Measurements from ENCODE around the gene FAHD1. TPM values are rescaled to one million over a fixed set of nuclear protein-coding genes. Genes with fewer than 3 reads are reported as not detected.

FAHD1 gene
- total RNA-seq, 2 experiments from 2014 or later, result 4.1 to 4.5 TPM

DNA sequence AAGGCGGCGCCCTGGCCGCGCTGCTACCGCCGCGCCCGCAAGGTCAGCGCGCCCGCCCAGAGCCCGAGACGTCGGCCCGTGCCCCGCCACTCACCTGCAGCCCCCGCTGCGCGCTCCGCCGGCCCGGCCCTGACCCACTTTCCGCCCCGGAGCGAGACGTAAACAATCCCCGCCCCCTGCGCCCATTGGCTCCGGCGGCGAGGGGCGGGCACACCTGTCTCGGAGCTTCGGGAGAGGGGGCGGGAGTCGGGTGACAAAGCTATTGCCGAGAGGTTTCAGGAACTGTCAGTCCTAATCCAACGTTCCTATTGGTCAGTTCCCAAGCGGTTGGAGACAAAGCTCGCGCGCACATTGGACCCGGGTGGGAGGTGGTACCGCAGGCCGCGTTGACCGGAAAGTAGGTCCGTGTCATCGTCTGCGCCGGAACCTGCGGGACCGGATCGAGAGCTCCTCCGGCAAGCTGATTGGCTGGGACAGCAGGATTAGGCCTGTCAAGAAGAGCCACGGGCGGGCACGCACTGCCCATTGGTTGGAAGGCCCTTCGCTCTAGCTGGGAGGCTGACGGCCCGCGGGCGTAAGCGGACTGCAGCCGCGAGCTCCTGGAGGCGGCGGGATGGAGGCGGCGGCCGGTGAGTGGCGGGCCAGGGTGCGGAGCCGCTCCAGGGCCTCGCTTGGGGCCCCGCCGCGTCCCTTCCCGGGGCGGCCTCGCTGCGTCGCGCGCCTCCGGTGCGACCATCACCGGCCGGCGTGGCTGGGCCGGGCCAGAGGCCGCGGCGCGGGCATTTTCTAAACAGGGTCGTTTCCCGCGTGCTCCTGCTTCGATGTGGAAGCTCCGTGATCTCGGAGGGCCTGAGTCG is 44.4 kb upstream of the FAHD1 start, which contains the start of the genes NUBP2 and SPSB3:
Gene NUBP2 (plus strand): TSS at position 553 of the 857 bp plus-strand sequence. CDS start 61 bp downstream, at position 614.
Gene SPSB3 (minus strand): TSS at position 164 of the 857 bp plus-strand sequence. CDS start 1,088 bp downstream, outside the sequence.
- Mint-ChIP-seq H3K27me3 (no peaks in the 10 kb centered on the region), H3K36me3 (ENCODE audit: low read depth) (peaks cover 27% of the 10 kb centered on the region), H3K4me3 (peak within 1 kb of the TSS; percentile 95), H3K4me1 (ENCODE audit: low read depth) (peaks cover 26% of the 10 kb centered on the region), H3K9me3 (no peaks in the 10 kb centered on the region), H3K27ac (peak within 1 kb of the TSS; percentile 96)
- TF ChIP-seq, protein P1, sequence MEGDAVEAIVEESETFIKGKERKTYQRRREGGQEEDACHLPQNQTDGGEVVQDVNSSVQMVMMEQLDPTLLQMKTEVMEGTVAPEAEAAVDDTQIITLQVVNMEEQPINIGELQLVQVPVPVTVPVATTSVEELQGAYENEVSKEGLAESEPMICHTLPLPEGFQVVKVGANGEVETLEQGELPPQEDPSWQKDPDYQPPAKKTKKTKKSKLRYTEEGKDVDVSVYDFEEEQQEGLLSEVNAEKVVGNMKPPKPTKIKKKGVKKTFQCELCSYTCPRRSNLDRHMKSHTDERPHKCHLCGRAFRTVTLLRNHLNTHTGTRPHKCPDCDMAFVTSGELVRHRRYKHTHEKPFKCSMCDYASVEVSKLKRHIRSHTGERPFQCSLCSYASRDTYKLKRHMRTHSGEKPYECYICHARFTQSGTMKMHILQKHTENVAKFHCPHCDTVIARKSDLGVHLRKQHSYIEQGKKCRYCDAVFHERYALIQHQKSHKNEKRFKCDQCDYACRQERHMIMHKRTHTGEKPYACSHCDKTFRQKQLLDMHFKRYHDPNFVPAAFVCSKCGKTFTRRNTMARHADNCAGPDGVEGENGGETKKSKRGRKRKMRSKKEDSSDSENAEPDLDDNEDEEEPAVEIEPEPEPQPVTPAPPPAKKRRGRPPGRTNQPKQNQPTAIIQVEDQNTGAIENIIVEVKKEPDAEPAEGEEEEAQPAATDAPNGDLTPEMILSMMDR (IDR thresholded peaks at IDR 0.05), result no peak
- ATAC-seq (ENCODE audit: poor library complexity) (peak; percentile 84), DNase-seq (peak; percentile 93 to 100 (median 97))
- Histone ChIP-seq H3K27me3 (ENCODE audit: control insufficient read depth in 1 of 2, insufficient read depth in 2 of 2, low read length in 2 of 2) (no peaks in the 10 kb centered on the region), H3K27ac (ENCODE audit: low read depth in 1 of 2, low read length in 2 of 2) (peak within 1 kb of the TSS; percentile 69 to 74), H3K4me1 (ENCODE audit: insufficient read depth, low read length) (peaks cover 61% of the 10 kb centered on the region), H3K36me3 (ENCODE audit: insufficient read depth, low read length) (peaks cover 45% of the 10 kb centered on the region), H3K4me3 (ENCODE audit: low read length) (peak within 1 kb of the TSS; percentile 88), H3K9me3 (ENCODE audit: control insufficient read depth in 1 of 2, insufficient read depth in 1 of 2, low read length in 2 of 2) (peaks cover 0 to 6% of the 10 kb centered on the region in 2 experiments)
- intact Hi-C loops (cut with DNase I, micrococcal nuclease), result loop anchor here (1.0 to 10.0 kb wide), 6 partner anchors 9 to 1378 kb away; partner anchors contain the start of genes MRPS34 (in 2 of the 2), DECR2 (in 1 of the 2), FAHD1 (in 1 of the 2) and HAGH (in 1 of the 2)
- ChIA-PET CTCF (interaction anchor here (0.6 to 2.6 kb wide), 5 partner anchors 10 to 77 kb away, joined by 3 to 21 read pairs (median 4); partner anchors contain the start of genes EME2, MAPK8IP3, MRPS34 and NME3), POLR2A (interaction anchor here (0.6 to 3.8 kb wide), 37 partner anchors 9 to 1935 kb away, joined by 3 to 163 read pairs (median 4); partner anchors contain the start of genes EME2, FAHD1, HAGH and IGFALS)

DNA sequence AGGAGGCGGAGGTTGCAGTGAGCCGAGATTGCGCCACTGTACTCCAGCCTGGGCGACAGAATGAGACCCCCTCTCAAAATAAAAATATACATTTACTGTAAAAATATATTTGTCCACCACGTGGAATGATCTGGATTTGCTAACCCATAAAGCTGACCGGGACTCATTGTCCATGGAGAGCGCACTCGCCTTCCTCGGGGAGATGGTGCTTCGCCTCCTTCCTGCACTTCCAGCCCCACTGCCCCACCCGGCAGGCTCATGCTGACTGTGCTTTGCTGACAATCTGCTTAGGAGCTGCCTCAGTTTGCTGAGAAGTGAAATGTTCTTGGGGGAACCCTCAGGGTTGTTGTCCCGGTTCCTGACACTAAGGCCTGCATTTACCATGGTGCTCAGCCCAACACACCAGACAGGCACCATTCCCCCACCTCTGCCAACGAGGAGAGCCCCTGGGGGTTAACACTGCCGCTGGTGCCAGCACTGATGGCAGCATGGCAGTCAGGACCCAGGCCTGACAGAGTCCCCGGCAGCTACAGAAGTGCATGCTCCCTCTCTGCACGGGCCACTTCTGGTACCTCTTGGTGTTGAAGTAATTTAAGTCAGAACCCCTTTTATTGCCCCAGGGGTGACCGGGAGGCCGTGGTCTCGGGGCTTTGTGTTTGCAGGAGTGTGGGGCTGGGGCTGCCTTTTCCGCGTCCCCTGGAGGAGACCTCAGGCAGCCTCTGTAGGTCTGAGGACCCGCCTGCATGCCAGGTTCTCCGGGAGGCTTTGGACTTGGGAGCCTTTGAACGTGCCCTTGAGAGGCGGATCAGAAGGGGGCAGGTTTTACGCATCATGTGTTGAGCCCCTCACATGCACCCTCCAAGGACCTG is 41.8 kb upstream of the FAHD1 start:
- Histone ChIP-seq H3K4me3 (ENCODE audit: low read length) (no peak overlapping the region), H3K36me3 (ENCODE audit: insufficient read depth, low read length) (peaks cover 33% of the 10 kb centered on the region), H3K9me3 (ENCODE audit: control insufficient read depth in 1 of 2, insufficient read depth in 1 of 2, low read length in 2 of 2) (peaks cover 0 to 6% of the 10 kb centered on the region in 2 experiments), H3K27ac (ENCODE audit: low read depth in 1 of 2, low read length in 2 of 2) (no peak overlapping the region), H3K4me1 (ENCODE audit: insufficient read depth, low read length) (peaks cover 50% of the 10 kb centered on the region), H3K27me3 (ENCODE audit: control insufficient read depth in 1 of 2, insufficient read depth in 2 of 2, low read length in 2 of 2) (no peaks in the 10 kb centered on the region)
- TF ChIP-seq, protein P1 (IDR thresholded peaks at IDR 0.05), result no peak
- intact Hi-C loops (cut with DNase I, micrococcal nuclease), result loop anchor here (5.0 to 10.0 kb wide), 3 partner anchors 157 to 1380 kb away; partner anchors contain the start of genes DECR2 (in 1 of the 2), MSRB1 (in 1 of the 2) and UBE2I (in 1 of the 2)
- H3K27me3 Mint-ChIP-seq, result no peaks in the 10 kb centered on the region
- peak overlapping the region; percentile 61 for H3K27ac Mint-ChIP-seq
- POLR2A ChIA-PET, result no interaction called here
- H3K36me3 Mint-ChIP-seq (ENCODE audit: low read depth), result peaks cover 29% of the 10 kb centered on the region
- H3K9me3 Mint-ChIP-seq, result no peaks in the 10 kb centered on the region
- CTCF ChIA-PET, result no interaction called here
- DNase-seq, result peak in 2 of 14 experiments; percentile 5 to 25
- no peak for ATAC-seq (ENCODE audit: poor library complexity)
- peak overlapping the region; percentile 81 for H3K4me3 Mint-ChIP-seq
- peaks cover 26% of the 10 kb centered on the region for H3K4me1 Mint-ChIP-seq (ENCODE audit: low read depth)

DNA sequence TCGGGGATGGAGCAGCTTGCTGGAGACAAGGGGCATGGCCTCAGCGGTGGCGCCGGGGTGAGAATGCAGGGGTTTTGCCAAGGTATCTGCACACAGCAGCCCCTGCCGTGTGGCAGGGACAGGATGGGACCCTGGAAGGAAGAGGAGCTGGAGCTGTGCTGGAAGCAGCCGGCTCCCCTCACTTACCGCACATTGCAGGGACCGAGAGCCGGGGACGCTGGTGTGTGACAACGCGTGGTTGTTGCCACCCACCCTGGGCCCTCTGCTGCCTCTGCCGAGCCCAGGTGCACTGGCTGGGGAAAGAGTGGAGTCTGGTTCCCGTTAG is 41.2 kb upstream of the FAHD1 start:
- ATAC-seq (ENCODE audit: poor library complexity) (no peak), DNase-seq (no peak)
- H3K9me3 Mint-ChIP-seq, result no peaks in the 10 kb centered on the region
- H3K27me3 Mint-ChIP-seq, result no peaks in the 10 kb centered on the region
- peaks cover 29% of the 10 kb centered on the region for H3K36me3 Mint-ChIP-seq (ENCODE audit: low read depth)
- Histone ChIP-seq H3K27me3 (ENCODE audit: control insufficient read depth in 1 of 2, insufficient read depth in 2 of 2, low read length in 2 of 2) (no peaks in the 10 kb centered on the region), H3K27ac (ENCODE audit: low read depth in 1 of 2, low read length in 2 of 2) (no peak overlapping the region), H3K36me3 (ENCODE audit: insufficient read depth, low read length) (peaks cover 34% of the 10 kb centered on the region), H3K4me1 (ENCODE audit: insufficient read depth, low read length) (peaks cover 45% of the 10 kb centered on the region), H3K9me3 (ENCODE audit: control insufficient read depth in 1 of 2, insufficient read depth in 1 of 2, low read length in 2 of 2) (peaks cover 0 to 6% of the 10 kb centered on the region in 2 experiments), H3K4me3 (ENCODE audit: low read length) (no peak overlapping the region)
- ChIA-PET POLR2A (no interaction called here), CTCF (no interaction called here)
- intact Hi-C loops (cut with DNase I, micrococcal nuclease), result loop anchor here in 1 of 2 experiments (10.0 kb wide), 2 partner anchors 481 to 1381 kb away; partner anchors contain the start of genes DECR2 and UBE2I
- H3K27ac Mint-ChIP-seq, result no peak overlapping the region
- TF ChIP-seq, protein P1 (IDR thresholded peaks at IDR 0.05), result no peak
- H3K4me1 Mint-ChIP-seq (ENCODE audit: low read depth), result peaks cover 26% of the 10 kb centered on the region
- H3K4me3 Mint-ChIP-seq, result peak overlapping the region; percentile 34
